ENCODE measurements around the gene SESTD1.

The SESTD1 gene

GRCh38 chr2:179133016-179133415 is 131.6 kb downstream of the SESTD1 start:
- no peak for TF ChIP-seq CTCF (IDR thresholded peaks at IDR 0.05; ENCODE audit: low read depth, low read length)
- no peak for DNase-seq
- no peaks in the 10 kb centered on the region for H3K27me3 ChIP-seq (ENCODE audit: insufficient read depth, low read depth, severe bottlenecking)
- no peaks in the 10 kb centered on the region for H3K36me3 ChIP-seq
- H3K27ac ChIP-seq = no peak overlapping the region
- H3K9me3 ChIP-seq (ENCODE audit: severe bottlenecking) = no peaks in the 10 kb centered on the region
- H3K4me3 ChIP-seq (ENCODE audit: low read depth, low read length) = no peak overlapping the region

DNA sequence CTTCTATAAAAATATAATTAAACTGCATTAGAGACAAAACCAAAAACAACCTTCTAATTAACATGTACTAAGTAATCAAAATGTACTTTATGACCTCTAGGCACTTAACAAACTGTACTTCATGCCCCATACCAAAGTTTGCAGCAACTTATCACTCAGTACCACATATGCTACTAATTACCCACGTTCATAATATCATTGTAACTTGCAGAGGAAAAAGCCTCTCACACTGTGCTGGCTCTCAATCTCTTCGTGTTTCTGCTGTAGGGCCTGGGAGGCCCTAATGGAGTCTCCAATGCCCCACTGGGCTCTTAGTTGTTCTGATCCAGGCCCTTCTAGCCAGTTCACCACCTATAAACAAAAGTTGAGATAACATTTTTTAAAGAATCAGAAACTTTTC is 132.6 kb downstream of the SESTD1 start:
- TF ChIP-seq CTCF (IDR thresholded peaks at IDR 0.05; ENCODE audit: low read depth, low read length) = no peak
- Histone ChIP-seq H3K4me3 (ENCODE audit: low read depth, low read length) (no peak overlapping the region), H3K9me3 (ENCODE audit: severe bottlenecking) (no peaks in the 10 kb centered on the region), H3K27ac (no peak overlapping the region), H3K36me3 (no peaks in the 10 kb centered on the region), H3K27me3 (ENCODE audit: insufficient read depth, low read depth, severe bottlenecking) (no peaks in the 10 kb centered on the region)
- no peak for DNase-seq

DNA sequence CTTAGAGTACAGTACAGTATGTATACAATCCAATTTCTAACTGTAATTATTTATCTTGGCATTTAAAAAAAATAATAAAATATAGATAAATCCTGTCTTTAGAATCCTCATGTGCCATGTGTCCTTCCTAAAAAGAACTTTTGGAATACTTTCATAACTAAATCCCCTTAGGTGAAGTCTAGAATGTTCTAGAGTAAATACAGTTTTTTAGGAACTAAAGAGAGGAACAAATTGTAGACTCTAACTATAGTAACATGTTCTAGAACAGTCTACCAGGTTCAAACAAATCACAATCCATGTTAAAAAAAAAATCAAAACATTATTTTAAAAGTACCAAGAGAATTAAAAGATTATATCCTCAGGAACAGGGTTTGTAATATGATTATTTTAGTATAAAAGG is 134.1 kb downstream of the SESTD1 start:
- Histone ChIP-seq H3K4me3 (ENCODE audit: low read depth, low read length) (no peak overlapping the region), H3K36me3 (no peaks in the 10 kb centered on the region), H3K27me3 (ENCODE audit: insufficient read depth, low read depth, severe bottlenecking) (no peaks in the 10 kb centered on the region), H3K27ac (no peak overlapping the region), H3K9me3 (ENCODE audit: severe bottlenecking) (no peaks in the 10 kb centered on the region)
- DNase-seq = no peak
- TF ChIP-seq CTCF (IDR thresholded peaks at IDR 0.05; ENCODE audit: low read depth, low read length) = no peak

DNA sequence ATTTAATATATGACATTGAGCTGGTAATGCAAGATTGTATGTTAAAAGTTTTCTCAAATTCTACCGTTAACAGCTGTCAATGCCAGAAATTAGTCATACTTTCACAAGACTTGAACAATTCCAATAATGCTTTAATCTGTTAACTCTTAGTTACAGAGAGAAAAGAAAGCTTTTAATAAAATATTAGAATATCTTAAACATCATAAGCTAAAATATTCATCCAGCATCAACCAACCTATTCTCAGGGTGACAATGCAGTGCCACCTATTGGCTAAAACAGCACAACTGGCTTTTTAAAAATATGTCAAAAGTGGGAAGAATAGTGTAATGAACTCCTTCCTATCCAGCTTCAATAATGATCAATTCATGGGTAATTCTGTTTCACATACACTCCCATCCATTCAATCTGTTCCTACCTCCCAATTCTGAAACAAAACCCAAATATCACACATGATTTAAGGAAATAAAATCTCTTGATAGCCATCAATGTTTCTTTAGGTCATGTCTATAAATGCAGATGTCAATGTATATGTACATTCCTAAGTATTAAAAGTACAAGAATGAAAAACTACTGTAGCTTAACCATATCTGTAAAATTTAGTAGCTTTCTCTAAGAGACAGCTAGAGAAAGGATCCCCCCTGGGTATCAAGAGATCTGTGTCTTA is 134.9 kb downstream of the SESTD1 start:
- no peaks in the 10 kb centered on the region for H3K9me3 ChIP-seq (ENCODE audit: severe bottlenecking)
- peak; percentile 49 for TF ChIP-seq CTCF (IDR thresholded peaks at IDR 0.05; ENCODE audit: low read depth, low read length)
- H3K36me3 ChIP-seq = no peaks in the 10 kb centered on the region
- H3K4me3 ChIP-seq (ENCODE audit: low read depth, low read length) = no peak overlapping the region
- no peaks in the 10 kb centered on the region for H3K27me3 ChIP-seq (ENCODE audit: insufficient read depth, low read depth, severe bottlenecking)
- no peak for DNase-seq
- H3K27ac ChIP-seq = no peak overlapping the region

GRCh38 chr2:179125404-179125803 is 139.2 kb downstream of the SESTD1 start:
- TF ChIP-seq CTCF (IDR thresholded peaks at IDR 0.05; ENCODE audit: low read depth, low read length) = no peak
- no peak for DNase-seq
- Histone ChIP-seq H3K4me3 (ENCODE audit: low read depth, low read length) (no peak overlapping the region), H3K9me3 (ENCODE audit: severe bottlenecking) (no peaks in the 10 kb centered on the region), H3K36me3 (peaks cover 5% of the 10 kb centered on the region), H3K27me3 (ENCODE audit: insufficient read depth, low read depth, severe bottlenecking) (no peaks in the 10 kb centered on the region), H3K27ac (no peak overlapping the region)

DNA sequence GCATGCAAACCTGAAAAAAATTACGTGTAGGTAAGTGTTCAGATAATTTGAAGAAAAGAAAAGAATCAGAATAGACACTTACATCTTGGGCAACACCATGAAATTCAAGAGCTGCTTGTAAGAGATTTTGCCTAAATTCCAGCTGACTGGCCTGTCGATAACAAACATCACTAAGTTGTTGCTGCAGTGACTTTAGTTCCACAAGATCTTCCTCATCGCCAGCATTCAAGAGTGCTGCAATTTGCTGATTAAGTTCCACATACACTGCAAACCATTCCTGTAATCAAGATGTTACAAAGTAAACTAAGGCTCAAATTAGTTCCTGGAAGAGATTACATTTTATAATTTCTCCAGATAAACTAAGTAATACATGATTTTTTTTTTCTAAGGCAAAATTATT is 140.3 kb downstream of the SESTD1 start:
- Histone ChIP-seq H3K36me3 (peaks cover 5% of the 10 kb centered on the region), H3K27me3 (ENCODE audit: insufficient read depth, low read depth, severe bottlenecking) (no peaks in the 10 kb centered on the region), H3K27ac (no peak overlapping the region), H3K9me3 (ENCODE audit: severe bottlenecking) (no peaks in the 10 kb centered on the region), H3K4me3 (ENCODE audit: low read depth, low read length) (no peak overlapping the region)
- DNase-seq = no peak
- TF ChIP-seq CTCF (IDR thresholded peaks at IDR 0.05; ENCODE audit: low read depth, low read length) = no peak

All from WERI-Rb-1 (cell line).